Measurements from ENCODE around the gene NFE2L3. TPM values are rescaled to one million over a fixed set of nuclear protein-coding genes. Genes with fewer than 3 reads are reported as not detected.
"Not testable (repeated sequence)": the region's sequence is repeated elsewhere in the genome, so short reads cannot be mapped to it uniquely, and the experiment has no call there.

Gene NFE2L3, protein sequence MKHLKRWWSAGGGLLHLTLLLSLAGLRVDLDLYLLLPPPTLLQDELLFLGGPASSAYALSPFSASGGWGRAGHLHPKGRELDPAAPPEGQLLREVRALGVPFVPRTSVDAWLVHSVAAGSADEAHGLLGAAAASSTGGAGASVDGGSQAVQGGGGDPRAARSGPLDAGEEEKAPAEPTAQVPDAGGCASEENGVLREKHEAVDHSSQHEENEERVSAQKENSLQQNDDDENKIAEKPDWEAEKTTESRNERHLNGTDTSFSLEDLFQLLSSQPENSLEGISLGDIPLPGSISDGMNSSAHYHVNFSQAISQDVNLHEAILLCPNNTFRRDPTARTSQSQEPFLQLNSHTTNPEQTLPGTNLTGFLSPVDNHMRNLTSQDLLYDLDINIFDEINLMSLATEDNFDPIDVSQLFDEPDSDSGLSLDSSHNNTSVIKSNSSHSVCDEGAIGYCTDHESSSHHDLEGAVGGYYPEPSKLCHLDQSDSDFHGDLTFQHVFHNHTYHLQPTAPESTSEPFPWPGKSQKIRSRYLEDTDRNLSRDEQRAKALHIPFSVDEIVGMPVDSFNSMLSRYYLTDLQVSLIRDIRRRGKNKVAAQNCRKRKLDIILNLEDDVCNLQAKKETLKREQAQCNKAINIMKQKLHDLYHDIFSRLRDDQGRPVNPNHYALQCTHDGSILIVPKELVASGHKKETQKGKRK
- polyA plus RNA-seq (ENCODE audit: insufficient read length), result 3.0 TPM

DNA sequence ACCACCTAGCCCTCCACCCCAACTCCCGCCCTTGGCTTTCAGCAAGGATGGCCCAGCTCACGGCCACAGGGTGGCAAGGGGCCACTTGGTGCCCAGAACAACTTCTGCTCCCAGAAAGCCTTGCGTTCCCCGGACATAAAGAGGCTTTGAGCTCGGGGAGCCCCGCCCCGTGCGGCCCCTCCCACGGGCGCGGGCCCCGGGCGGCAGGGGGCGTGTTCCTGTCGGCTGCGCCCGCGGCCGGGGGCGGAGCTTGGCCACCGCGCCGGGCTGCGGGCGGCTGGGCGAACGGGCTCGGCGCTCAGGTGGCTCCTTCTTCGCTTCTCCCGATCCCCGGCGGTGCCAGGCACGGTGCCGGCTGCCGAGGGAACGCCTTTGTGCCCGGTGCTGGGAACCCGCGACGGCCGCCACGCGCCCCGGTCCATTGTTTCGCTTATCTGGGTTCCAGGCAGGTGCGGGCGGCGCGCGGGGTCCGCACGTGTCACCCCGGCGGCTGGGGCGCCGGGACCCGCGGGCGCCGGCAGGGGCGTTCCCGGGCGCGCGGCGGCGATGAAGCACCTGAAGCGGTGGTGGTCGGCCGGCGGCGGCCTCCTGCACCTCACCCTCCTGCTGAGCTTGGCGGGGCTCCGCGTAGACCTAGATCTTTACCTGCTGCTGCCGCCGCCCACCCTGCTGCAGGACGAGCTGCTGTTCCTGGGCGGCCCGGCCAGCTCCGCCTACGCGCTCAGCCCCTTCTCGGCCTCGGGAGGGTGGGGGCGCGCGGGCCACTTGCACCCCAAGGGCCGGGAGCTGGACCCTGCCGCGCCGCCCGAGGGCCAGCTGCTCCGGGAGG lies at the start of gene NFE2L3:
TSS of gene NFE2L3 (plus strand) at position 246 of the 829 bp plus-strand sequence. CDS start at position 547, 301 bp downstream.
- peak; percentile 37 for DNase-seq

GRCh38 chr7:26103596-26103995 lies 48.4 kb upstream of the NFE2L3 start:
- no peak for DNase-seq

- DNase-seq, result no peak
These were observed 46.8 kb upstream of the NFE2L3 start for GRCh38 chr7:26105236-26105635.

- DNase-seq, result no peak
These were observed 46.1 kb upstream of the NFE2L3 start for GRCh38 chr7:26105931-26106330.

DNA sequence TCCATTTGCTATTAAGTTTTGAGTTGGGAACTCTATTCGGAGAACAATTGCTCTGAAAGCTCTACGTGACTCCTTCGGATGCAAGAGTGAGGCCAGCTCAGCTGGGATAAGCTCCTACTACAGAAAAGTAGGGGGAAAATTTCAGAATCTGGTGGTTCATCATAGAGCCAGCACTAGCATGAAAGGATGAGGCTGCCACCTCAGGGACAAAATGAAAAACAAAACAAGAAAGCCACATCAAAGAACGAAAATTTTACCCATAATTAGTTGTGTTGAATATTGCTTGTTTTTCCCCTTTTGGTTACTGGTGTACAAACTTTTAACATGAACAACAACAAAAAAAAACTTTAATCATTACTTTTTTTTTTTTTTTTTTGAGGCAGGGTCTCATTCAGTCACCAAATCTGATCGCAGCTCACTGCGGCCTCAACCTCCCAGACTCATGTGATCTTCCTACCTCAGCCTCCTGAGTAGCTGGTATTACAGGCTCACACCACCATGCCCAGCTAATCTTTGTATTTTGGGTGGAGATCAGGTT lies 39.7 kb upstream of the NFE2L3 start:
- DNase-seq, result no peak

DNA sequence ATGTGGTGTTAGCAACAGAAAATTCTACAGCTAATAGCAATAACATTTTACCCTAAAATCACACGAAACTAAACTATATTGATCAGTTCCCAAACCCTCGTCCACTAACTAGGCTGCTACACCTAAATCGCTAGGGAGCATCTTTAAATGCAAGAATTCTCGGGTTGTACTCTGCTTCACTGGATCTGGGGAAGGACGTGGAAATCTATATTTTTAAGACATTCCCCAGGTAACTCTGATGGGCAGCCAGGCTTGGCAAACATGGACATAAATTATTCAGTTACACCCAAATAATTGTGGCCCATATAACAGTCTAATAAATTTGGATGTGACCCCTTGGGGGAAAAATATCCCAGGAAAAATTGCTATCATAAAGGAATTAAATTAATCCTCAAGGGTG lies 36.3 kb upstream of the NFE2L3 start:
- DNase-seq, result no peak

GRCh38 chr7:26117142-26117807 lies 34.7 kb upstream of the NFE2L3 start:
- no peak for DNase-seq

GRCh38 chr7:26117970-26118369 lies 34.0 kb upstream of the NFE2L3 start:
- DNase-seq, result no peak

DNA sequence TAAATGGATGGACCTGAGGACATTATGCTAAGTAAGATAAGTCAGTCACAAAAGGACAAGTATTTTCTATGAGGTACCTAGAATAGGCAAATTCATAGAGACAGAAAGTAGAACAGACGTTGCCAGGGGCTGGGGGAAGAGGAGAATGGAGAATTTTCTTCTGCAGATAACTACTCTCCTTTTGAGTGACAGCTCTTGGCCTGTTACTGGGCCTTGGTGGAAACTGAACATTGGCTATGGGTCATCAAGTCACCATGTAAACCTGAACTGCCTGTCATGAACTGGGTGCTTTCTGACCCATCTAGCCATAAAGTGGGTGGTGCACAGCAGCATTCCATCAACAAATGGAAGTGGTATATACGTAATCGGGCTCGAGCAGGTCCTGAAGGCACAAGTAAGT lies 29.3 kb upstream of the NFE2L3 start:
- no peak for DNase-seq

GRCh38 chr7:26124775-26125174 lies 27.2 kb upstream of the NFE2L3 start:
- DNase-seq, result not testable (repeated sequence)

- no peak for DNase-seq
These were observed 24.6 kb upstream of the NFE2L3 start for GRCh38 chr7:26127411-26127810.

GRCh38 chr7:26131056-26131589 lies 20.9 kb upstream of the NFE2L3 start:
- DNase-seq, result no peak

DNA sequence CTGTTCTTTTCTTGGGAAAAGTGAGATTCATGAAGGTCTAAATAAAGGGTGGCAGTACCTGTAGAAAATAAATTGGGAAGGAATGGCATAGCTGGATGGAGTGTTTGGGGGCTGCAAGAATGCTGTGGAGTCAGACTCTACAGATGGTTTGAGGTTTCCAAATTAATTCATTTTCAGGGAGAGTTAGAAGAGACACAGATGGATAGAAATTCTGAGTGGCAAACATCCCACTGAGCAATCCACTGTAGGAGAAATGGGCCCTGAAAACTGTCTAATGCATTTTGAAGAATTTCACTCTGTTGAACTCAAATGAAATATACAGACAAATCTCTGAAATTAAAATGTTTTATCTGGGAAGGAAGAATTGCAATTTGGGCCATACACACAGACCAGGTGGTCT lies 16.9 kb upstream of the NFE2L3 start:
- DNase-seq, result no peak

DNA sequence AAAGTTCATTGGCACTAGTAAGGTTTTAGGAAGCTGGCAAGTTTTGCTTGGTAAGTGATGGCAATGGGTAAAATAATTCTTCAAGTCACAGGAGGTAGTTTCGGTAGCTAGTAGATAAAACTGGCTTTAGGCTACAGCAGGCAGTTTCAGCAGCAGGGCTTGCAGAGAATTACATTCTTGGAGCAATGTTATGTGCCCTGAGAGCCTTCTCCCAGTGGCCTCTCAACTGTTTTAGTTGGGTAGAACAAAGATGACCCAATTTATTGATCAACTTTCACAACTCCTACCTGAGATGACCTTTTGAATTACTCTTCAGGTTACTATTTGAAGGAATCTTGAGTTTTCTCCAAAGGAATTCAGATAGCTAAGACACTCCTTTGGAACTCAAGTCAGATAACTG lies 16.4 kb upstream of the NFE2L3 start:
- DNase-seq, result no peak

GRCh38 chr7:26136831-26137230 lies 15.2 kb upstream of the NFE2L3 start:
- no peak for DNase-seq

GRCh38 chr7:26140380-26140779 lies 11.6 kb upstream of the NFE2L3 start:
- DNase-seq, result no peak

GRCh38 chr7:26141077-26141476 lies 10.9 kb upstream of the NFE2L3 start:
- DNase-seq, result no peak

DNA sequence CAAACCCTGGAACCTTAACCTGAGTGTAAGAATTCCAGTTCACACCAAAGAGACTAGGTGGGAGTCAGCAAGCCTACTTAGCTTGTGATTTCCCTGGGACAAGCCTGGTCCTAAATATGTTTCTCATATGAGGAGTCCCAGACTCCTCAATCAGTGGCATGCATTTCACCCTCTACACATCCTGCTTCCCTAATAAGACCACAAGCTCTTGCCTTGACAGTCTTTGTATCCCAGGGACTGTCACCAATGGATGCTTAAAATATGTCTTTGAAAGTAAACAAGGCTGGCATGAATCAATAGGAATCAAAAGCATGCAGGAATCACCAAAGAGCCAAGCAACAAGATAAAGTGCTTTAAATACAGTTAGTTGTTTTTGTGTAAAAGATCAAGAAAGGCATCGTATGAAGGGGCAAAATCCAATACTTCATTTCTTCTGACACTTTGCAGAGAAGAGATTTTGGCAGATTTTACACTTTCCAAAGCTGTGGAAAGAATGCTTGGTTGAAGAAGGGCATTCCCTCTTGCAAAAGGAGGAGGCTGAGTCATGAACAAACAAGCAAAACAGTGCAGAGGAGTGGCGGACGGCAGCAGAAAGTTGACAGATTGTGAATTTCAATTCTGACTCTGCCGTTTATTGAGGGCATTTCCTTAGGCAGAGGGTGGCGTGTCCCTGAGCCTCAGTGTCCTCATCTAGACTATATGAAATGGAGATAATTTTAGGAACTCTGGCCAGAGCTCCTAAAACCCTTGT lies 8.5 kb upstream of the NFE2L3 start:
- DNase-seq, result no peak

DNA sequence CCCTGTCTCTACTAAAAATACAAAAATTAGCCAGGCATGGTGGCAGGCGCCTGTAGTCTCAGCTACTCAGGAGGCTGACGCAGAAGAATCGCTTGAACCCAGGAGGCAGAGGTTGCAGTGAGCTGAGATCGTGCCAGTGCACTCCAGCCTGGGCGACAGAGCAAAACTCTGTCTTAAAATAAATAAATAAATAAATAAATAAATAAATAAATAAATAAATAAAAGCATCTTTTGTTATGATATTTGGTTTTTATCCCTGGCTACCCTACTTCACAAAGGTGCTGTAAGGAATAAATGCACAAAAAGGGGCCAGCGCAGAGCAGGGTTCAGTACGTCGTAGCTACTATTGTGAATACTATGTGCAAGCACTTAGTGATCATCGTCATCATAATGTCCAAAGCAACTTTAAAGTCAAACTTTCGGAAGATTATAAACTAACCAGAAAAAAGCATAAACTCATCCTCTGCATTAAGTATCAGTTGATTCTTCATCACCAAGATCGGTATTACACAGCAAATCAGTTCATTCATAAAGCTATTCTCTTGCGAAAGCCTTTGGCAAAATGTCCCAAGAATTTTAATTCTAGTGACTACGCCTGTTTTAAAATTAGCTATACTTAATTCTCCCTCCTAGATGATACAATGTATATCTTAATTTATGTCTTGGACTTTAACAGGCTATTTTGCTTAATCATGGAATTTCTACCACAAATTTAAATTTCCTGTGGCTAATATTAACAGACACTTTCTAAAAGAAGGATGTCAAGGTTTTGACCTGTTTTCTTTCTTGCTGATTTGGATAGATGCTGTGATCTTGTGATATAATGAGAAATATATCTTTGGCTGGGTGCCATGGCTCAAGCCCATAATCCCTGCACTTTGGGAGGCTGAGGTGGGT lies 7.6 kb upstream of the NFE2L3 start:
- no peak for DNase-seq

DNA sequence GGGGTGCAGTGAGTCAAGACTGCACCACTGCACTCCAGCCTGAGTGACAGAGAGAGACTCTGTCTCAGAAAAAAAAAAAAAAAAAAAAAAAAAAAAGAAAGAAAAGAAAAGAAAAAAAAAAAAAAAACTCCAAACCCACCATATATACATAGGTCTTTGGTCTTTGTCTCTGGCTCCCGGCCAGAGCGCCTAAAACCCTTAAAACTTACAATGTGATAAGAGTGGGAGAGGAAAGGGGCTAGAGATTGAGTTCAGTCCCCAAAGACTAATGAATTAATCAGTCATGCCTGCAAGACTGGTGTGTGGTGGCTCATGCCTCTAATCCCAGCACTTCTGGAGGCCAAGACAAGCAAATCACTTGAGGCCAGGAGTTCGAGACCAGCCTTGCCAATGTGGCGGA lies 6.8 kb upstream of the NFE2L3 start:
- no peak for DNase-seq
